ENCODE measurements around the gene MSI2.

DNA sequence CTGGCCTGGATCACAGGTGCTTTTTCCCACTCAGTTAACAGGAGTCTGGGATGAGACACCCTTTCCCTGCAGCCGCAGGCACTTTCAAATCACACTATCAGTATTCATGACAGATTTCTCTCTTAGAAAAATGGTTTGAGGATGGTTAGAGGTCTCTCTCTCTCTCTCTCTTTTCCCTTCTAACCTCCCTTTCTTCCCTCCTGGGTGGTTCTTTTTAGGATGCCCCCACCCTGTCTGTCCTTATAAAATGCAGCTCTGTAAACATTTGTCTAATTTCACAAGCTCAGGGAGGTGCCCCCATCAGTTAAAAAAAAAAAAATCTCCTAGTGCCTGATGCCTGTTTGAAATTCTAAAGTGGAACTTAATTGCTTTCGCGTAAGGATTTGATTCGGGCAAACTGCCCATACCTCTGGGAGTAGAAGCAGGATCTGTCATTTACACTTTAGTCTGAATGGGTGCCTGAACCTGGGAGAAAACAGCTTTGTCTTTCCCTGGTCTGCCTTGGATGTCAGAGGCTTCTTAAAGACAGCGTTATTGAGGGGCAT, 329.9 kb downstream of the MSI2 start:
- TF ChIP-seq, protein P1, sequence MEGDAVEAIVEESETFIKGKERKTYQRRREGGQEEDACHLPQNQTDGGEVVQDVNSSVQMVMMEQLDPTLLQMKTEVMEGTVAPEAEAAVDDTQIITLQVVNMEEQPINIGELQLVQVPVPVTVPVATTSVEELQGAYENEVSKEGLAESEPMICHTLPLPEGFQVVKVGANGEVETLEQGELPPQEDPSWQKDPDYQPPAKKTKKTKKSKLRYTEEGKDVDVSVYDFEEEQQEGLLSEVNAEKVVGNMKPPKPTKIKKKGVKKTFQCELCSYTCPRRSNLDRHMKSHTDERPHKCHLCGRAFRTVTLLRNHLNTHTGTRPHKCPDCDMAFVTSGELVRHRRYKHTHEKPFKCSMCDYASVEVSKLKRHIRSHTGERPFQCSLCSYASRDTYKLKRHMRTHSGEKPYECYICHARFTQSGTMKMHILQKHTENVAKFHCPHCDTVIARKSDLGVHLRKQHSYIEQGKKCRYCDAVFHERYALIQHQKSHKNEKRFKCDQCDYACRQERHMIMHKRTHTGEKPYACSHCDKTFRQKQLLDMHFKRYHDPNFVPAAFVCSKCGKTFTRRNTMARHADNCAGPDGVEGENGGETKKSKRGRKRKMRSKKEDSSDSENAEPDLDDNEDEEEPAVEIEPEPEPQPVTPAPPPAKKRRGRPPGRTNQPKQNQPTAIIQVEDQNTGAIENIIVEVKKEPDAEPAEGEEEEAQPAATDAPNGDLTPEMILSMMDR (conservative IDR thresholded peaks at IDR 0.05; ENCODE audit: low read length): no peak
- TF ChIP-seq EZH2phosphoT487 (IDR thresholded peaks at IDR 0.05; ENCODE audit: borderline replicate concordance): no peak
